ENCODE data around the gene NSG2.

NSG2 gene

DNA sequence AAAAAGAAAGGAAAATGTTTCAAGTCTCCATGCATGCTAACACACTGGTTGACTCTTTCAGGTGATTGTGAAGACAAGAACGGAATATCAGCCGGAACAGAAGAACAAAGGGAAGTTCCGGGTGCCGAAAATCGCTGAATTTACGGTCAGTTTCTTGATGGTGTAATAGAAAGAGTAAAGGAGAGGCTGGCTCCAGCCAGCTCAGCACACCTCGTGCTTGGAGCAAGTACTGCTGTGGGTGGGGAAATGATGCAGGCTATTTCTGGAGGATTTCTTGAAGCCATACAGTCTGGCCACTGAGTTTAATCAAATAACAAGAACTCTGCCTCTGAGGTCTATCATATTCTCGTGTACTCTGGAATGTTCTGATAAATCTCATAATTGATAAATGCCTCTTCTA lies 18.7 kb downstream of the NSG2 start:
- ChIA-PET POLR2A (no interaction called here), CTCF (no interaction called here)
- Histone ChIP-seq H3K36me3 (ENCODE audit: control insufficient read depth in 2 of 2, insufficient read depth in 1 of 2, low read length in 2 of 2) (no peaks in the 10 kb centered on the region), H3K4me1 (ENCODE audit: control insufficient read depth, insufficient read depth, low read length) (peaks cover 6% of the 10 kb centered on the region), H3K4me3 (ENCODE audit: low read depth, low read length) (no peak overlapping the region), H3K27ac (ENCODE audit: extremely low read depth, low read depth, low read length) (no peak overlapping the region), H3K9me3 (ENCODE audit: control insufficient read depth, insufficient read depth, low read depth, low read length) (no peaks in the 10 kb centered on the region)
- TF ChIP-seq ZNF792 (tag by site-specific recombination; IDR thresholded peaks at IDR 0.05) (no peak), ZSCAN4 (tag by site-specific recombination; IDR thresholded peaks at IDR 0.05) (no peak), ZNF404 (tag by site-specific recombination; IDR thresholded peaks at IDR 0.05) (no peak), ZXDB (tag by site-specific recombination; IDR thresholded peaks at IDR 0.05) (no peak), ZNF394 (tag by site-specific recombination; IDR thresholded peaks at IDR 0.05; ENCODE audit: borderline replicate concordance) (no peak), GLIS2 (tag by site-specific recombination; IDR thresholded peaks at IDR 0.05) (no peak)

GRCh38 chr5:174065528-174066197 lies 20.2 kb downstream of the NSG2 start:
- no peaks in the 10 kb centered on the region for H3K9me3 ChIP-seq (ENCODE audit: control insufficient read depth, insufficient read depth, low read depth, low read length)
- H3K36me3 ChIP-seq (ENCODE audit: control insufficient read depth in 2 of 2, insufficient read depth in 1 of 2, low read length in 2 of 2), result no peaks in the 10 kb centered on the region
- no peak overlapping the region for H3K27ac ChIP-seq (ENCODE audit: extremely low read depth, low read depth, low read length)
- TF ChIP-seq GLIS1 (tag by site-specific recombination; IDR thresholded peaks at IDR 0.05) (no peak), OSR2 (tag by site-specific recombination; IDR thresholded peaks at IDR 0.05) (peak; percentile 15; the same call in 1 of the 2 replicates), ZNF184 (tag by site-specific recombination; IDR thresholded peaks at IDR 0.05) (no peak), ZNF704 (tag by site-specific recombination; IDR thresholded peaks at IDR 0.05) (no peak), FEZF1 (tag by site-specific recombination; IDR thresholded peaks at IDR 0.05) (peak; percentile 91), ZNF596 (tag by site-specific recombination; IDR thresholded peaks at IDR 0.05) (no peak), ZNF747 (tag by site-specific recombination; IDR thresholded peaks at IDR 0.05) (no peak), ZXDB (tag by site-specific recombination; IDR thresholded peaks at IDR 0.05) (no peak), ZNF23 (tag by site-specific recombination; IDR thresholded peaks at IDR 0.05; ENCODE audit: borderline replicate concordance) (no peak), ZNF677 (tag by site-specific recombination; IDR thresholded peaks at IDR 0.05) (no peak), ZNF660 (tag by site-specific recombination; IDR thresholded peaks at IDR 0.05) (peak; percentile 78; the same call in 1 of the 2 replicates), ZNF37A (tag by site-specific recombination; IDR thresholded peaks at IDR 0.05) (no peak), MYNN (tag by site-specific recombination; IDR thresholded peaks at IDR 0.05; ENCODE audit: borderline replicate concordance) (no peak), ZNF658 (tag by site-specific recombination; IDR thresholded peaks at IDR 0.05) (no peak), GLIS2 (tag by site-specific recombination; IDR thresholded peaks at IDR 0.05) (no peak)
- TF ChIP-seq, protein P1, sequence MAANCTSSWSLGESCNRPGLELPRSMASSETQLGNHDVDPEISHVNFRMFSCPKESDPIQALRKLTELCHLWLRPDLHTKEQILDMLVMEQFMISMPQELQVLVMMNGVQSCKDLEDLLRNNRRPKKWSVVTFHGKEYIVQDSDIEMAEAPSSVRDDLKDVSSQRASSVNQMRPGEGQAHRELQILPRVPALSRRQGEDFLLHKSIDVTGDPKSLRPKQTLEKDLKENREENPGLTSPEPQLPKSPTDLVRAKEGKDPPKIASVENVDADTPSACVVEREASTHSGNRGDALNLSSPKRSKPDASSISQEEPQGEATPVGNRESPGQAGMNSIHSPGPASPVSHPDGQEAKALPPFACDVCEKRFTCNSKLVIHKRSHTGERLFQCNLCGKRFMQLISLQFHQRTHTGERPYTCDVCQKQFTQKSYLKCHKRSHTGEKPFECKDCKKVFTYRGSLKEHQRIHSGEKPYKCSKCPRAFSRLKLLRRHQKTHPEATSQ (tag by site-specific recombination; IDR thresholded peaks at IDR 0.05), result no peak
- TF ChIP-seq, protein P2, sequence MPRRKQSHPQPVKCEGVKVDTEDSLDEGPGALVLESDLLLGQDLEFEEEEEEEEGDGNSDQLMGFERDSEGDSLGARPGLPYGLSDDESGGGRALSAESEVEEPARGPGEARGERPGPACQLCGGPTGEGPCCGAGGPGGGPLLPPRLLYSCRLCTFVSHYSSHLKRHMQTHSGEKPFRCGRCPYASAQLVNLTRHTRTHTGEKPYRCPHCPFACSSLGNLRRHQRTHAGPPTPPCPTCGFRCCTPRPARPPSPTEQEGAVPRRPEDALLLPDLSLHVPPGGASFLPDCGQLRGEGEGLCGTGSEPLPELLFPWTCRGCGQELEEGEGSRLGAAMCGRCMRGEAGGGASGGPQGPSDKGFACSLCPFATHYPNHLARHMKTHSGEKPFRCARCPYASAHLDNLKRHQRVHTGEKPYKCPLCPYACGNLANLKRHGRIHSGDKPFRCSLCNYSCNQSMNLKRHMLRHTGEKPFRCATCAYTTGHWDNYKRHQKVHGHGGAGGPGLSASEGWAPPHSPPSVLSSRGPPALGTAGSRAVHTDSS (tag by site-specific recombination; IDR thresholded peaks at IDR 0.05), result no peak
- TF ChIP-seq, protein P3, sequence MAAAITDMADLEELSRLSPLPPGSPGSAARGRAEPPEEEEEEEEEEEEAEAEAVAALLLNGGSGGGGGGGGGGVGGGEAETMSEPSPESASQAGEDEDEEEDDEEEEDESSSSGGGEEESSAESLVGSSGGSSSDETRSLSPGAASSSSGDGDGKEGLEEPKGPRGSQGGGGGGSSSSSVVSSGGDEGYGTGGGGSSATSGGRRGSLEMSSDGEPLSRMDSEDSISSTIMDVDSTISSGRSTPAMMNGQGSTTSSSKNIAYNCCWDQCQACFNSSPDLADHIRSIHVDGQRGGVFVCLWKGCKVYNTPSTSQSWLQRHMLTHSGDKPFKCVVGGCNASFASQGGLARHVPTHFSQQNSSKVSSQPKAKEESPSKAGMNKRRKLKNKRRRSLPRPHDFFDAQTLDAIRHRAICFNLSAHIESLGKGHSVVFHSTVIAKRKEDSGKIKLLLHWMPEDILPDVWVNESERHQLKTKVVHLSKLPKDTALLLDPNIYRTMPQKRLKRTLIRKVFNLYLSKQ (tag by site-specific recombination; IDR thresholded peaks at IDR 0.05; ENCODE audit: borderline replicate concordance), result no peak
- TF ChIP-seq, protein P4, sequence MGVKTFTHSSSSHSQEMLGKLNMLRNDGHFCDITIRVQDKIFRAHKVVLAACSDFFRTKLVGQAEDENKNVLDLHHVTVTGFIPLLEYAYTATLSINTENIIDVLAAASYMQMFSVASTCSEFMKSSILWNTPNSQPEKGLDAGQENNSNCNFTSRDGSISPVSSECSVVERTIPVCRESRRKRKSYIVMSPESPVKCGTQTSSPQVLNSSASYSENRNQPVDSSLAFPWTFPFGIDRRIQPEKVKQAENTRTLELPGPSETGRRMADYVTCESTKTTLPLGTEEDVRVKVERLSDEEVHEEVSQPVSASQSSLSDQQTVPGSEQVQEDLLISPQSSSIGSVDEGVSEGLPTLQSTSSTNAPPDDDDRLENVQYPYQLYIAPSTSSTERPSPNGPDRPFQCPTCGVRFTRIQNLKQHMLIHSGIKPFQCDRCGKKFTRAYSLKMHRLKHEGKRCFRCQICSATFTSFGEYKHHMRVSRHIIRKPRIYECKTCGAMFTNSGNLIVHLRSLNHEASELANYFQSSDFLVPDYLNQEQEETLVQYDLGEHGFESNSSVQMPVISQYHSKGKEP (tag by site-specific recombination; IDR thresholded peaks at IDR 0.05), result no peak
- peaks cover 6% of the 10 kb centered on the region for H3K4me1 ChIP-seq (ENCODE audit: control insufficient read depth, insufficient read depth, low read length)
- POLR2A ChIA-PET, result no interaction called here
- H3K4me3 ChIP-seq (ENCODE audit: low read depth, low read length), result no peak overlapping the region
- CTCF ChIA-PET, result interaction anchor here (0.7 to 1.2 kb wide), 2 partner anchors 46 to 246 kb away, joined by 4 to 5 read pairs; no protein-coding TSS in a partner anchor

Measured in HEK293 (cell line).